Transverse colon (tissue), 4 donors: ENCODE data around the gene TRAF2.
"Not testable (repeated sequence)": the region's sequence is repeated elsewhere in the genome, so short reads cannot be mapped to it uniquely, and the experiment has no call there.

Source experiments
- CTCF ChIP-seq, 5 experiments: fragments of 200-600 bp in 3 of 5; fragments of 450-650 bp in 2 of 5; sonication (generic) in 3 of 5; IDR thresholded peaks; 1 replicate in 2 of 5; 2 replicates in 3 of 5; pipeline ENCODE4 v1.5.1; 2016 to 2017; ENCODE audit warnings: antibody characterized with exemption in 5 of 5, inconsistent platforms in 3 of 5, mild to moderate bottlenecking in 2 of 5, moderate library complexity in 1 of 5
- EP300 ChIP-seq: sonication (generic); formaldehyde crosslinking; IDR thresholded peaks from one replicate; pipeline ENCODE4 v1.6.1; 2017; ENCODE audit warnings: antibody characterized with exemption, low read depth
- POLR2A ChIP-seq: fragments of 450-650 bp; IDR thresholded peaks from one replicate; pipeline ENCODE4 v1.6.1; 2016; ENCODE audit warnings: antibody characterized with exemption, mild to moderate bottlenecking, moderate library complexity
- POLR2AphosphoS5 ChIP-seq, 3 donors: sonication (generic); formaldehyde crosslinking; IDR thresholded peaks; one replicate each; pipeline ENCODE4 v1.6.1; 2016; ENCODE audit warnings: antibody characterized with exemption in 3 of 3

- not testable (repeated sequence) for TF ChIP-seq CTCF (IDR thresholded peaks at IDR 0.05); POLR2A; POLR2AphosphoS5 (IDR thresholded peaks at IDR 0.05); EP300
Measured at GRCh38 chr9:136843159-136843800, 43.0 kb upstream of the TRAF2 start.
